HG03280 (cell line): Measurements from ENCODE around the gene FLRT3.
A peak's percentile ranks its signal among the peaks of the same experiment; 100 is the strongest.

Experiments used
- ATAC-seq: cut with Tn5 transposase; IDR thresholded peaks from one replicate; pipeline ENCODE4 v1.9.1; 2021; ENCODE audit warnings: mild to moderate bottlenecking, moderate library complexity; ENCODE audit not compliant: unreplicated experiment

Gene FLRT3

DNA sequence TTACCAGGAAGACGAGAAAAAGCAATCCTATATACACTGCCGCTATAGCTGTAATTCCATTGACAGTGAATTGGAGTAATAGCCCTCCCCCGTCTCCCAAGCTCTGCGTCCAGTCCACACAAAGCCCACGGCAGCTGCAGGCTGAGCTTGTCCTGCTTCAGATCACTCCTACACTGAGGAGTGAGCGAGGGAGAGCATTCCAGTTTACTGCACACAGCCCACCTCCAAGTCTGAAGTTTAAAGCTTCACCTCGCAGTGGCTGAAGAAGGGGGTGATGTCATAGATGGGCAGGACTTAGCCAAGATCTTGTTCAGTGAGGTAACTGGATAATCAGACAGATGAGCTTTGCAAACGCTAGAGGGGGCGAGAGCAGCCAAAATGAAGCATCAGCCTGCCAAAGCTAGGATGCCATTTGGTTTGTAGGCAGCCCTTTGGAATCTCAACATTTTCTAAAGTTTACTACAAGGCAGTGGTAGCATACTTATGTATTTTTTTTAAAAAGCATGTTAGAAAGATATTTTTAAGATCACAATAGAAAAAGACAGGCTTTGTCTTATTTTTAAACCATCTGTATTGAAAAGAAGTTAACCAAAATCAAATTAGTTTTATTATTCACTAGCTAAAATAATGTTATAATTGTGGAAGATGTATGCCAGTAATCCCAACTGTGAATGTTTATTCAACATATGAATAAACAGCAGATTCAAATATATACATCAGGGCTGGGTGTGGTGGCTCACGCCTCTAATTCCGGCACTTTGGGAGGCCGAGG is at the start of gene FLRT3:
FLRT3 (minus strand) TSS at position 213 of the 772 bp plus-strand sequence. CDS start 10,106 bp downstream, outside the sequence.
- peak; percentile 98 for ATAC-seq

DNA sequence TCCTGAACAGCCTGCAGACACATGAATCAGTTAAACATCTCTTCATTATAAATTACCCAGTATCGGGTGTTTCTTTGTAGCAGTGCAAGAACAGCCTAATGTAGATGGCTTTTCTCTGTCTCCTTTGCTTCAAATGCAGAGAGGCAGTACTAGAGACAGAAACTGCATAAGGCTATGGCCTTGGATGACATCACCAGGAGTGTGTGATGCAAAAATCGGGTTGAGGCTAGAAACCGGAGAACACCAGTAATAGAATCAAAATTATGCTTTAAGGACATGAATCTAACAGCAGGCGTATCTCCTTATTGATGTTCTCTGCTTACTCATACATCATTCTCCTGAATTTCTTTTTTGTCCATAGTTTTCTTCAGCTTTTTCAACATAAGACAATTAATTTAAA is 49.3 kb upstream of the FLRT3 start:
- no peak for ATAC-seq

DNA sequence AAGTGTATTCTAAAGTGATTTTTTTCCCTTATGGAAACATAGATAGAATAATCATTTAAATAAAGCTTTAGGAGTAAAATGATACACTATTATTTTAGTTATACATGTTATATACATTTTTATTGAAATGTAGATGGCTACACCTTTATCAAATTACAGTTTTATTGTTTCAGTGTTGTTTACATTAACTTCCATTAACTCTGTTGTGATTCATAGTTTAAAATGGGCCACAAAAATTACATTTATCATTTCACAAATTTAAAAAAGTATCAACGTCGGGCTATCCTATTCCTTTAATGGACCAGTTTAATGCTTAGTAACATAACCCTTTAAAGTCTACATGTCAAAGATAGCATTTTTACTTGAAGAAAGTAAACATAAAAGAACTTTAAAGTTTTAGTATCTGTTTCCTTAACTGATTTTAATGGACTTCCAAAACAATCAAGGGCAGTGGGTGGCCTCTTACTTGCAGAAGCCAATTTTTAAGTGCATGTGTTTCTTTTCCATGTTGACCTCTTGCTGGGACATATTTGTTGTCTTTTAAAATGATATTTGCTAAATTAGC is 47.8 kb upstream of the FLRT3 start:
- no peak for ATAC-seq

DNA sequence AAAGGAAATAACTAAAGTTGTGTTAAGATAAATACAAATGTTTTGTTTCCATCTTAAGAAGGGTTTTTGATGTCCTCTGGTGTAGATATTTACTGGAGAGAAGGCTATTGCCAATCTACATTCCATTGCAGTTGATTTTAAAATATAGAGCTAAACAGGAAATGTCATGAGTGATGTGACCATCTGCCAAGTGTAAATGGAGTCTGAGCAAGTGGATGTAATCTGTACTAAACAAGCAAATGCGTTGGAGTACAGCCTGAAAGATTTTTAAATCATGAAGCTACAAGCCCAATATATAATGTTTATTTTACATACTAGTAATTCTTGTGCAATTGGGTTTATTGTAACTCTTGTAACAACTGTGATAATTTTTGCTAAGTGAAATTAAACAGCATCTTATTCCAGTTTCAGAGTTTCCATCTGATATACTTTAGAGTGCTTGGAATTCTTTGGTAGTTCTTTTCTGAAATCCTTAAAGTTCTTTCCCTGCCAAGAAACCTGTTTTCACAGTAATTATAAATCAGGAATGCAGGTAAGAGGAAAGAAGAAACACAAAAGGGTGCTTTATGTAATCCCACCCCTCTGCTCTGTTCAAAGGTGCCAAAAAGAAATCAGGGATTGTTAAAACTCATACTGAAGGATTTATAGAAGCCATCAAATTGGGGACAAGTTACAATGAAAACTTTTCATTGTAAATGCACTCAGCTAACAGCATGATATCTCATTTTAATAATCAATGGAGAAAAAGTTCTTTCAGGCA is 47.2 kb upstream of the FLRT3 start:
- no peak for ATAC-seq

DNA sequence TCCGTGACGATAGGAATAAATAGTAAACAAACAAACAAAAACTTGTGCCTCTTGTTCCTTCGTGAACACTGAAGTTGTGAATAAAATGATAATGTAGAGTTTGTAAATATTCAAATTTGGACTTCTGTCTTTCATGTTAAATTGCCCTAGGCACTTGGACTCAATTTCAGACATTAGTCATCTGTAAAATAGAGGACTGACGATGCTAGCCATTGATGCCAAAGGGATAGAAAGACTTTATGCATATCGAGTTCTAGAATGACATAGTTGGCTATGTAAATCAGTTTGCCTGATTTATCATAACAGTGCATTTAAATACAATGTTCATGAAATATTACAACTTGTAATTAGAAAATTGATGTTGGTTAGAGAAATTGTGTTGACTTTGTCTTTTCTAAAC is 45.9 kb upstream of the FLRT3 start:
- no peak for ATAC-seq

DNA sequence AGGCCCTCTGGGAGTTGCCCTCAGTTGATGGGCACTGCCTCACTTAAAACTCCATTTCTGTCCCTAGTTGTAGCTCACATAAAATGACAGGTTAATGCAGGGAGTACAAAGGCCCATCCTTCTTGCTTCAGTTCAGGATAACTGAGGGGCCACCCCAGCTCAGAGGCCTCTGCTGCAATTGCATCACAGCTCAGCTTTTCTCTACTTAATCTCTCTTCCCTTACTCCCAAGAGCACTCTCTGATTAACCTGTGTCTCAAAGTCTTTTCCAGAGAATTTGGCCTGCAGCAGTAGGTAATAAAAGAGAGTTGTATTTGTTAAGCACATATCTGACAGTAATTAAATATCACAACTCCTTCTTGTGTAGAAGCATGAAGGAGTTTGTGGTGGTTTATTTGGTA is 40.9 kb upstream of the FLRT3 start:
- no peak for ATAC-seq

DNA sequence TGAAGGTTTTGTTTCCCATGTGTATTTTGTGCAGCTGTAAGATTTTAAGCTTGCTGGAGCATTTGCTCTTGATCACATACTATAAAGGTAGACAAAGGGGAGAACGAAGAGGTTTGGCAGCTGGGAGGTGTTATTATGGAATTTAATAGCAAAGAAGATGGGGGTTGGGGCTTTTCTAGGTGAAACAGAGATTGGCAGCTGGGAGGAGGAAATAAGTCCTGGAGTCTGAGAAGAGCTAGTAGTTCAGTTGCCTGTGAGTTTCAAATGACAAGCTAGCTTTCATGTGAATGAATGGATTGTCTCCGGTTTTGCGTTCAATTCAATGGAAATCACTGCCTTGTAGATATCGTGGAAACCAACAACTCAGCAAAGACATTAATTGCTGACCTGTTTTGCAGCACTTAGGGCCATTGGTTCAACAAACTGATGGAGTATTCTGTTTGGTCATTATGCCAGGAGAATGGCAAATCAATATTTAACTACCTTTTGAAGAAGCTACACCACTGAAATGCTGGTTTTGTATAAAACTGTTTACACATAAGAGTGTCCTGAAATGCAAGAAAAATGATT is 38.1 kb upstream of the FLRT3 start:
- ATAC-seq, result no peak

DNA sequence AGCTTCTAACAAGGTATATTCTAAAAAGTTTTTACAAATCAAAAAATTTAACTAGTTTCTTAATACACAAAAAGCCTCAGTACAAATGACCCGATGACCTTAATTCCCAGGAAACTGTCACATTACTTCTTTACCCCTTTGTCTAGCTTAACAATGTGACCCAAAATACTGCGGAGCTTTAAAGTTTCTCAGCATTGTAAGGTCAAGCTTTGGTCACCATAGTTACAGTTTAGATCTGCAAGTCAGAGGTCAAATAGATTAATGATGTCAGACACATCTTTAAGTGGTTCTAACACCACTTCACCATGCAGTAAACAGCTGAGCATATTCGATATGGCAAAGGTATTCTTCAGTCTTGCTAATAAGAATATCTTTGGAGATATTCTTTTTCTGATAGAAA is 36.8 kb upstream of the FLRT3 start:
- no peak for ATAC-seq

DNA sequence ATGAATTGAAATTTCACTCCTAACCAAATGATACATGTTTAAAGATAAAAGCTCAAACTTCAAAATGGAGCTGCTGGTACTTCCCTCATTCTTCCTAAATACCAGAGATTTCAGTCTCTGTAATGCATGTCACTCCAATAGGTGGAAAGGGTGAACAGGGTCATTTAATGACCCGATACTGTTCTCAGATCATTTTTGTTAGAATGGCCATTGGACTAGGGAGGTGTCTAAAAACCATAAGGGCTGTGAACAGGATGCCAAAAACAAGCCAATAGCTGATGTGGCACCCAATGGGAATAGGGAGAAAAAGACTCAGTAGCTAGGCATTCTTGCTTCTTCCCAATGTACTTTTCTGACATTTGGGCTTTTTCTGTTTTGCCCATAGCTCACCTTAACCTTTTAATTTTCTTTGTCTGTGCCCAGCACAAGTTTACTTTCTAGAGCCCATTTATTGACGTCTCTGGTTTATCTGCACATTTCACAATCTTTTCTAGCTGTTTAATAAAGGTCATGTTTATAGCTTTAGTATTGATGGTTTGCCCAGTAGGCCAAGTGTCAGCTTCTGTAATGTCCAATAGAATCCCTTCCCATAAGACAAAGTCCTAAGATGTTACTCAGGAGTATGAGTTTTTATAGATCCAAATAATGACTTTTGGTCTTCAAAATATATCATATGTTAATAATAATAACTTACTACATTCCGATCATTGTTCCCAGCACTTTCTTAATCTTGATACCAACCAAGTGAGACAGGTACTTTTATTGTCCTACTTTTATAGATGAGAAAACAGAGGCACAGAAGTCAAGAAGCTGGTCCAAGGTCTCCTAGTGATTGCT is 24.3 kb upstream of the FLRT3 start:
- no peak for ATAC-seq

DNA sequence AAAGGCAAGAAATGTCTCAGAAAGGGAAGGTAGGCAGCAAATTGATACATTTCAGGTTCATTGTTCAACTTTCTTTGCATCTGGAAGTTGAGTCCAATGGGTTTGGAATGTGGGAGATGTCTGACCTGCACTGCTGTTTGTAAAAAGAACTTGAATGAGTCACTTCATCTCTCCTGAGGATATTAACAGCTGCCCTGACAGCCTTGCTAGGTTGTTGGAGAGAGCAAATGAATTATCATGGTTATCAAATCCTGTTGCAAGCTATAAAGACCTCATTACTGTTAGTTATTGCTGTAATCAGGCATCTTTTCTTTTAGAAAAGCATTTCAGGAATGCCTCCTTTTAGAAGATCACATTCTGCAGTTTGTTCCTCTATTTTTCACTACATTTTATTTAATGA is 23.0 kb upstream of the FLRT3 start:
- no peak for ATAC-seq

DNA sequence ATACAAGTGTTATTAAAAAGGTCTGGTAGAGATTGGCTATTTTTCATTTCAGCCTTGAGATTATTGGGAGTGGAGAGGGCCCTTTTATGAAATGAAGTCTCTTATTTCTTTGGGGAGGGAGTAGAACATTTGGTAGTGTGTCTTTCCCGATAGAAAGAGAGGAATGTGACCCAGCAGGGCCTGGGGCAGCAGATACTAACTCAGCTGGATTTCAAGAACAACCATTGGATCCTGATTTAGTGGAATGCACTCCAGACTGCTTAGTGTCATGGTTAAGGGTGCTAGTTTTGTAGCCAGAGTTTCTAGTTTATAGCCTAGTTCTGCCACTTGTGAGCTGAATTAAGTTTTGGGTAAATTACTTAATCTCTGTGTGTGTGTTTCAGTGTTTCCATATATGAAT is 18.4 kb upstream of the FLRT3 start:
- ATAC-seq, result no peak

DNA sequence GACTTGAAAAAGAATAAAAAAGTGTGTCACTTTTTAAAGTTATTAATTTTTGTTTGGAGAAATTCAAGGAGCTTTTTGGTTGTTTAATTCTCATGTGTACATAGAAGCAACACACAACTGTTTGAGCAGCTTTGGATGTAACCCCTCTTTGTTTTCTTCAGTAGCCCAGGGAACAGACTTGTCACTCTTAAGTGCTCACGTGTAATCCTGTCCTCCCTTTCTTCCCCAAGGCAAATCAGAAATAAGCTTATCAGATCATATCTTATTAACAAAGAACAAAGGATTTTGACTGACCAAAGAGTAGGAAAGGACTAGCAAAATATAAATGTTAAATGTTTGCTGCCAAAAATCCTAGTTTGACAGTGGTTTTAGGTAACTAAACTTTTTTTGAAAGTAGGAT is 7.3 kb upstream of the FLRT3 start:
- ATAC-seq, result no peak

DNA sequence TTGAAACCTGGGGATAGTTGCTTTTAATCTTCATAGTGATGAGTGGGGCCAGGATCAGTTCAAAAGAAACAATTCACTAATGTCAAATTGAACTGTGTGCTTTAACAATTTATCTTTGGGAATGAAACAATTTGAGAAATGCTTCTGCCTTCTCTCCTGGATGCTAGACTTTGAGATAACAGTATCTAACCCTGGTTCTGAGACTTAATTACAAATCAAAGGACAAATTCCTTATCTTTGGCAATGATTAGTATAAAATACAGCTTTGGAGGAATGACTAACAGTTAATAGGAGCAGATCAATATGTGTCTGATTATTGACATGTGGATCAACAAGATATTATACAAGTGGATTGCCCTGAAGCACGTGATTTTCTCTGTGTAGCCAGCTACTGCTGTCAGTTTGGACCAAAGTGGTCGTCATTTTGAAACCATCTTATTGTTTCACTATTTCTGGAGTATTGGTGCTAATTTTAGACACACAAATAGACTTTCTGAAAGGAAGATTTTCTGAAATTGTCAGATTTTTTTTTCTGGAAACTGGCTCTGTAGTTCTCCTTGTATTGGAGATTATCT is 6.2 kb upstream of the FLRT3 start:
- ATAC-seq, result no peak

DNA sequence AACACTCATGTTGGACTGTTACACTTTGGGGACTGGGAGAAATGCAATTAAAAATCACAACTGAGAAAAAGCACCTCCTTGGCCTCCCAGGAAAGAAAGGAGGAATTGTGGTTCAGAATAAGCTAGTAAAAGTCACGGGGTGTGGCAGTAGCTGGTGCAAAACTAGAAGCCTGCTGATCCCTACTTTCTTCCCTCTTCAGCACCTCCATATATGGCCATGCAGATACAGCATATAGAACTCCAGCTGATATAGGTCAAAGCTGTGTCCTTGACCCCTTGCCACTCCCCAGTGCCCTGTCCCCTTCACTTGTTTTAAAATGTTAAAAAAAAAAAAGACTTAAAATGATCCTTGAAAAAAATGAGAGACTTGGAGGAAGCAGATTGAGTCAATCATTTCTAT is 5.5 kb upstream of the FLRT3 start:
- no peak for ATAC-seq

DNA sequence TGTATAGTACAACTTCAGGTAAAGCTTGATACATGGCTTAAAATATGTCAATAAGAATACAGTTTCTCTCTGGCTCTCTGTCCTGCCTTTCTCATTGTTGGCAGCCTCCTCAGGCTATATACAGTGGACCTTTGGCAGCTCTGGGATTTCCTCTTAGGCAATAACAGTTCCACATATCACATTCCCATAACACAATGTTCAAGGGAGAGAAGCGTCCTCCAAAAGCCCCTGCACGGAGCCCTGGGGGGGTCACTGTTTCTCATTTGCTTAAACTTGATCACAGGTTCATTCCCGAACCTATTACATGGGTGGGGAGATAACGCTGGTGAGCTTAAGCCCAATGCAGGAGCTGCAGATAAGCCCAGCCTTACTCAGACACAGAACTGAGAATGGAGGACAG is 4.4 kb upstream of the FLRT3 start:
- ATAC-seq, result no peak

DNA sequence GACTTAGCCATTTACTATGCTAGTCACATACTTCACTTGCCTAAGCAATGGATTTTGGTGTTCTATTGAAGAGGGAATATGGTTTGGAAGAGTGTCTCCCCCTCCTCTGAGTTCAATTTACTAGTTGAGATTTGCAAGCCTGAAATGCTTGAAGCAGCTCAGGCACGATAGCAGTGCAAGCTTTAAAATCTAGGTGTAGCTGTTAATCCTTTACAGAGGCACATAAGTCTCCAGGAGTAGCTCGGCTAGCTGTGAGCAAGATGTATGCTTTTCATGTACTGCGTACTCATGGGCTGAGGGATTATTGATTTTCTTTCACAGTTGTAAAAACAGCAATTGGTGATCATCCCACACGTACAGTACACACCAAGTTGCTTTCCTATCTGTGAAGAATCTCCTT is 726 bp downstream of the FLRT3 start:
- ATAC-seq, result no peak

DNA sequence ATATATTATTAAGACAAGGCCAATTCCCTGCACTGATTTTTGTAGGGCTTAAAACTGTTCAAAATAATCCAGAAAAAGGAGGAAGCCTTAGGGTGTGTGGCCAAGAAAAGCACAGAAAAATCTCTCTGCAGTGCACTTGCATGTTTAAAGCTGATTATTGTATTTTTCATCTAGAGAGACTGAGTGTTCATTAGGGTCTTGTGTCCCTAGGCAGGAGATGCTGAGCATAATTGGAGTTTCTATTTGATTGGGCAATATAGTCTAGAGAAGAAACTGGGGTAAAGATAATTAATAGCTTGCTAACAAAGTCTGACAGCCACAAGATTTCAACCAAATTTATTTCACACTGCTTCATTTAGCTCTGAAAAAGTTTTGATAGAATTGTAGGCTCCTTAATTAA is 2.4 kb downstream of the FLRT3 start:
- no peak for ATAC-seq

DNA sequence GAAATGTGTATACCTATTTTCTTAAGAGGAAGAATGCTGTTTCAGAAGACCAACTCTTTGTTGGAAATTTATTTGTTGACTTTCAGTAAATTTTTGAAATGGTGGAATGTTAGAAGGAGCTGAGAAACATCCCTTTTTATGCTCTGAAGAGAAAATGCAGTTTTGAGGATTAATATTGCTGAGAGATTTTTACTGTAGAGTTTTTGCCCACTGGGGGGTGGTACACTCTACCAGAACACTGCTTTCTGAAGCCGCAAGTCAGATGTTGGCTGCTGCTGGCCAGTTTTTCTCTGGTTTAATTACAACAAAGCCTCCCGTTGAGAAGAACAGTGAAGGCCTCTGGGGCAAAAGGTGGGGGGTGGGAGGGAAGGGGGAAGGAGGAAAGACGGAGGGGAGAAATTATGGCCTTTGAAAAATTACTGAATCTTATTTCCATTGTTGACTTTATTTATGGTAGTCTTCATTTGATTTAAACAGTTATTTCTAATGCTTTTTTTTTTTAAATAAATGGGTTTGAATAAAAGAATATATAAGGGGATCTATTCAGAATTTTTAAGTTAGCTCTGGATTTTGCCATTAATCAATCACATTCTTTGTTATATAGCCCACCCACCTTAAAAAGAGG is 3.0 kb downstream of the FLRT3 start:
- no peak for ATAC-seq

DNA sequence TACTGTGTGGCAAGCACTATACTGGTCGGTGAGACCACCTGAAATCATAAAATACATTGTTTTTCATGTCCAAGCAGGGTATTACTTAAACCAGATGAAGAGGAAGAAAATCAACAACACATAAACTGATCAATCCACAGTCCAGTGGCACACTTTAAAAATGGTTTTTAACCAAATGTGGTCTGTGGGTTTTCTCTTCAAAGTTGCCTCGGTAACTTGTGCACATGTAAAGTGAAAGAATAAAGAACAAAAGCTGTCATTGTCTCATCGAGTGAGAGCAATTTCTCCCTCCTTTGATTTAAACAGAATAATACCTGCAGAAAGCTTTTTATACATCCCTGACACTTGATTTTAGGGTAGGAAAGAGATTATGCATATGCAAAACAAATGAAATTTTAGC is 3.7 kb downstream of the FLRT3 start:
- ATAC-seq, result no peak

DNA sequence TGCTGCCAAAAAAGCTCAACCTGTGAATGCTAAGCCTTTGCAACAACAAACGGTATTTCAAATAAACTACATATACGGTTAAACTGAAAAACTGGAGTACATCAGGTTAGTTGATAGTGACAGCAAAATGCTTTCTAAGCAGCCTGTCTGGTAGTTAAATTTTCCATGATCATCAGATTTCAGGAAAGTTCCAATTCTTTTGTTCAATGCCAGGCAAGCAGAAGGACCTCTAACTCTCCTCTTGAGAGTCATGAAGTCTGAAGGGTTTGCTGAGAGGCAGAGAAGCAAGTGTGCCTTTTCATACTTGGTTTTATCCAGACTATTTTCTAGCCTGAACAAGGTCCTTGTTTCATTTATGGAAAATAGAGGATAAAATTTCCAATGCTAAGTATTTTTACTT is 4.5 kb downstream of the FLRT3 start:
- no peak for ATAC-seq
